HepG2 (cell line): Measurements from ENCODE around the gene ADGRG1. TPM values are rescaled to one million over a fixed set of nuclear protein-coding genes. Genes with fewer than 3 reads are reported as not detected.
A peak's percentile ranks its signal among the peaks of the same experiment; 100 is the strongest.

Source experiments
- ARNT ChIP-seq: fragments of 450-650 bp; IDR thresholded peaks from 2 replicates; pipeline ENCODE4 v1.6.1; 2017
- ETV5 ChIP-seq: IDR thresholded peaks from 2 replicates; pipeline ENCODE4 v1.6.1; 2018; ENCODE audit warnings: missing biosample characterization, missing genetic modification reagents, inconsistent platforms, borderline replicate concordance
- HNF4A ChIP-seq: sonication (generic); formaldehyde crosslinking; IDR thresholded peaks from 2 replicates; pipeline ENCODE4 v1.4.0; 2020; ENCODE audit warnings: missing genetic modification reagents
- HOXA3 ChIP-seq: sonication (generic); formaldehyde crosslinking; IDR thresholded peaks from 2 replicates; pipeline ENCODE4 v1.5.0; 2020; ENCODE audit warnings: missing genetic modification reagents
- HOXD1 ChIP-seq: sonication (generic); formaldehyde crosslinking; IDR thresholded peaks from 2 replicates; pipeline ENCODE4 v1.5.0; 2020; ENCODE audit warnings: missing genetic modification reagents
- MEIS2 ChIP-seq: sonication (generic); formaldehyde crosslinking; IDR thresholded peaks from 2 replicates; pipeline ENCODE4 v1.9.0; 2021; ENCODE audit warnings: mild to moderate bottlenecking, missing genetic modification reagents
- MIER2 ChIP-seq: IDR thresholded peaks from 2 replicates; pipeline ENCODE4 v1.6.1; 2016; ENCODE audit warnings: missing biosample characterization, missing genetic modification reagents
- MTA3 ChIP-seq: sonication (generic); formaldehyde crosslinking; IDR thresholded peaks from 2 replicates; pipeline ENCODE4 v1.4.0; 2020; ENCODE audit warnings: missing genetic modification reagents
- MZF1 ChIP-seq: sonication (generic); formaldehyde crosslinking; IDR thresholded peaks from 2 replicates; pipeline ENCODE4 v1.8.1; 2023; ENCODE audit warnings: mild to moderate bottlenecking, missing genetic modification reagents, borderline replicate concordance
- NCOA2 ChIP-seq: sonication (generic); formaldehyde crosslinking; IDR thresholded peaks from 2 replicates; pipeline ENCODE4 v1.8.0; 2022; ENCODE audit warnings: inconsistent platforms
- NONO ChIP-seq, 2 experiments: fragments of 450-650 bp in 1 of 2; sonication (generic) in 1 of 2; formaldehyde crosslinking in 1 of 2; IDR thresholded peaks in 1 of 2; conservative IDR thresholded peaks in 1 of 2; 2 replicates each; pipeline versions ENCODE4 v1.6.1 to v1.8.0; 2017 to 2022; ENCODE audit warnings: mild to moderate bottlenecking in 1 of 2, missing genetic modification reagents in 1 of 2, moderate library complexity in 1 of 2
- PCBP1 ChIP-seq: fragments of 200-400 bp; formaldehyde crosslinking; IDR thresholded peaks from 2 replicates; pipeline ENCODE4 v1.6.1; 2017; ENCODE audit warnings: mild to moderate bottlenecking, low read depth, low read length, borderline replicate concordance
- PHF20 ChIP-seq: sonication (generic); formaldehyde crosslinking; IDR thresholded peaks from 2 replicates; pipeline ENCODE4 v1.5.0; 2020; ENCODE audit warnings: mild to moderate bottlenecking, missing genetic modification reagents
- POLR2A ChIP-seq, 2 experiments: IDR thresholded peaks; 2 replicates each; pipeline ENCODE4 v1.6.1; 2011; ENCODE audit warnings: low read depth in 2 of 2, low read length in 2 of 2, mild to moderate bottlenecking in 1 of 2, moderate library complexity in 1 of 2; ENCODE audit not compliant: insufficient read depth in 1 of 2
- RXRA ChIP-seq: sonication (generic); formaldehyde crosslinking; IDR thresholded peaks from 2 replicates; pipeline ENCODE4 v1.5.1; 2020; ENCODE audit warnings: missing genetic modification reagents
- THAP11 ChIP-seq: IDR thresholded peaks from 2 replicates; pipeline ENCODE4 v1.6.1; 2016; ENCODE audit warnings: missing biosample characterization, missing genetic modification reagents
- ZFYVE20 ChIP-seq: sonication (generic); formaldehyde crosslinking; IDR thresholded peaks from 2 replicates; pipeline ENCODE4 v1.8.0; 2023; ENCODE audit warnings: low read depth, mild to moderate bottlenecking, moderate library complexity, missing genetic modification reagents, borderline replicate concordance
- ZNF205 ChIP-seq: IDR thresholded peaks from 2 replicates; pipeline ENCODE4 v1.6.1; 2018; ENCODE audit warnings: missing biosample characterization, missing genetic modification reagents
- ZNF292 ChIP-seq: sonication (generic); formaldehyde crosslinking; IDR thresholded peaks from 2 replicates; pipeline ENCODE4 v1.8.1; 2022; ENCODE audit warnings: mild to moderate bottlenecking, low read depth, missing genetic modification reagents, borderline replicate concordance
- ZNF446 ChIP-seq: sonication (generic); formaldehyde crosslinking; IDR thresholded peaks from 2 replicates; pipeline ENCODE4 v1.5.0; 2020; ENCODE audit warnings: mild to moderate bottlenecking, missing genetic modification reagents
- ZNF468 ChIP-seq: sonication (generic); formaldehyde crosslinking; IDR thresholded peaks from 2 replicates; pipeline ENCODE4 v1.8.0; 2022; ENCODE audit warnings: mild to moderate bottlenecking, moderate library complexity, missing genetic modification reagents
- ZNF577 ChIP-seq: sonication (generic); formaldehyde crosslinking; IDR thresholded peaks from 2 replicates; pipeline ENCODE4 v1.4.0; 2020; ENCODE audit warnings: mild to moderate bottlenecking, low read depth, missing genetic modification reagents, borderline replicate concordance
- ZNF768 ChIP-seq: sonication (generic); formaldehyde crosslinking; IDR thresholded peaks from 2 replicates; pipeline ENCODE4 v1.4.0; 2020; ENCODE audit warnings: missing genetic modification reagents
- polyA plus RNA-seq, 8 experiments: library from polyadenylated mRNA; depleted of rRNA in 3 of 8; stranded (reverse) in 7 of 8; unstranded in 1 of 8; fragments of >200 nt; fragmentation: Illumina TruSeq in 4 of 8; extraction: Trizol in 4 of 8; gene quantifications; 2 replicates each; pipeline versions ENCODE4 v1.2.1 to v1.2.3, GENCODE V29; 2011 to 2016; ENCODE audit warnings: low read depth in 4 of 8, missing spikeins in 1 of 8, mixed read lengths in 1 of 8; ENCODE audit not compliant: insufficient read depth in 1 of 8
- total RNA-seq, 5 experiments: library from RNA; depleted of rRNA; stranded (reverse); fragments of >200 nt; fragmentation: Illumina TruSeq; extraction: Trizol; gene quantifications; 2 replicates each; pipeline ENCODE4 v1.2.3, GENCODE V29; 2016; ENCODE audit warnings: low read depth in 1 of 5
- TF ChIP-seq, protein P1 (sequence below): sonication (generic); formaldehyde crosslinking; IDR thresholded peaks from 2 replicates; pipeline ENCODE4; 2020; ENCODE audit warnings: missing genetic modification reagents, mild to moderate bottlenecking, borderline replicate concordance
- TF ChIP-seq, protein P2 (sequence below): sonication (generic); formaldehyde crosslinking; IDR thresholded peaks from 2 replicates; pipeline ENCODE4 v1.4.0; 2020; ENCODE audit warnings: missing genetic modification reagents
- TF ChIP-seq, protein P3 (sequence below): sonication (generic); formaldehyde crosslinking; IDR thresholded peaks from 2 replicates; pipeline ENCODE4 v1.4.0; 2020; ENCODE audit warnings: missing genetic modification reagents
- TF ChIP-seq, protein P4 (sequence below): sonication (generic); formaldehyde crosslinking; IDR thresholded peaks from 2 replicates; pipeline ENCODE4 v1.4.0; 2020; ENCODE audit warnings: missing genetic modification reagents

ADGRG1 gene
- total and polyA plus RNA-seq, 2 of the 13 experiments (the other 11 are each of a cell fraction or from before 2014, with no cell fraction given) = 2.7 to 5.9 TPM

DNA sequence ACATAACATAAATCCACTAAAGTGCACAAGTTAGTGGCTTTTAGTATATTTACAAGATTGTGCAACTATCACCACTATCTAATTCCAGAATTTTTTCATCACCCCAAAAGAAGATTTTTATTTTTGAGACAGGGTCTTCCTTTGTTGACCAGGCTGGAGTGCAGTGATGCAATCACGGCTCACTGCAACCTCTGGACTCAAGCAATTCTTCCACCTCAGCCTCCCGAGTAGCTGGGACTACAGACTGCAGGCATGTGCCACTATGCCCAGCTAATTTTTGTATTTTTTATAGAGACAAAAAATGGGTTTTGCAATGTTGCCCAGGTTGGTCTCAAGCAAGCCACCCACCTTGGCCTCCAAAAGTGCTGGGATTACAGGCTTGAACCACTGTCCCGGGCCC is 81.2 kb downstream of the ADGRG1 start (continued):
- TF ChIP-seq NONO (IDR thresholded peaks at IDR 0.05) (no peak), NONO (CRISPR knock-in tag; conservative IDR thresholded peaks at IDR 0.05) (0 out of 2 replicates have a peak, but pooled peaks have one; percentile 25), ZFYVE20 (no peak), NCOA2 (CRISPR knock-in tag) (peak; percentile 71), ZNF205 (CRISPR knock-in tag) (no peak), POLR2A (IDR thresholded peaks at IDR 0.05; ENCODE audit: insufficient read depth in 1 of 2, low read depth in 2 of 2, low read length in 2 of 2) (no peak), ZNF292 (CRISPR knock-in tag) (peak; percentile 87), ZNF446 (no peak), MZF1 (CRISPR knock-in tag) (no peak), PHF20 (no peak), ZNF577 (no peak), ZNF768 (CRISPR knock-in tag) (no peak), ARNT (no peak), MTA3 (CRISPR knock-in tag) (no peak), RXRA (CRISPR knock-in tag) (no peak), HOXD1 (CRISPR knock-in tag) (no peak), MEIS2 (no peak), PCBP1 (no peak), ETV5 (CRISPR knock-in tag) (no peak; the same call in 1 of the 2 replicates), HNF4A (CRISPR knock-in tag) (peak; percentile 94), ZNF468 (no peak), HOXA3 (CRISPR knock-in tag) (peak; percentile 70; the same call in 1 of the 2 replicates), THAP11 (CRISPR knock-in tag) (peak; percentile 67), MIER2 (CRISPR knock-in tag) (no peak)
- TF ChIP-seq, protein P1, sequence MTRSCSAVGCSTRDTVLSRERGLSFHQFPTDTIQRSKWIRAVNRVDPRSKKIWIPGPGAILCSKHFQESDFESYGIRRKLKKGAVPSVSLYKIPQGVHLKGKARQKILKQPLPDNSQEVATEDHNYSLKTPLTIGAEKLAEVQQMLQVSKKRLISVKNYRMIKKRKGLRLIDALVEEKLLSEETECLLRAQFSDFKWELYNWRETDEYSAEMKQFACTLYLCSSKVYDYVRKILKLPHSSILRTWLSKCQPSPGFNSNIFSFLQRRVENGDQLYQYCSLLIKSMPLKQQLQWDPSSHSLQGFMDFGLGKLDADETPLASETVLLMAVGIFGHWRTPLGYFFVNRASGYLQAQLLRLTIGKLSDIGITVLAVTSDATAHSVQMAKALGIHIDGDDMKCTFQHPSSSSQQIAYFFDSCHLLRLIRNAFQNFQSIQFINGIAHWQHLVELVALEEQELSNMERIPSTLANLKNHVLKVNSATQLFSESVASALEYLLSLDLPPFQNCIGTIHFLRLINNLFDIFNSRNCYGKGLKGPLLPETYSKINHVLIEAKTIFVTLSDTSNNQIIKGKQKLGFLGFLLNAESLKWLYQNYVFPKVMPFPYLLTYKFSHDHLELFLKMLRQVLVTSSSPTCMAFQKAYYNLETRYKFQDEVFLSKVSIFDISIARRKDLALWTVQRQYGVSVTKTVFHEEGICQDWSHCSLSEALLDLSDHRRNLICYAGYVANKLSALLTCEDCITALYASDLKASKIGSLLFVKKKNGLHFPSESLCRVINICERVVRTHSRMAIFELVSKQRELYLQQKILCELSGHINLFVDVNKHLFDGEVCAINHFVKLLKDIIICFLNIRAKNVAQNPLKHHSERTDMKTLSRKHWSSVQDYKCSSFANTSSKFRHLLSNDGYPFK = no peak
- TF ChIP-seq, protein P2, sequence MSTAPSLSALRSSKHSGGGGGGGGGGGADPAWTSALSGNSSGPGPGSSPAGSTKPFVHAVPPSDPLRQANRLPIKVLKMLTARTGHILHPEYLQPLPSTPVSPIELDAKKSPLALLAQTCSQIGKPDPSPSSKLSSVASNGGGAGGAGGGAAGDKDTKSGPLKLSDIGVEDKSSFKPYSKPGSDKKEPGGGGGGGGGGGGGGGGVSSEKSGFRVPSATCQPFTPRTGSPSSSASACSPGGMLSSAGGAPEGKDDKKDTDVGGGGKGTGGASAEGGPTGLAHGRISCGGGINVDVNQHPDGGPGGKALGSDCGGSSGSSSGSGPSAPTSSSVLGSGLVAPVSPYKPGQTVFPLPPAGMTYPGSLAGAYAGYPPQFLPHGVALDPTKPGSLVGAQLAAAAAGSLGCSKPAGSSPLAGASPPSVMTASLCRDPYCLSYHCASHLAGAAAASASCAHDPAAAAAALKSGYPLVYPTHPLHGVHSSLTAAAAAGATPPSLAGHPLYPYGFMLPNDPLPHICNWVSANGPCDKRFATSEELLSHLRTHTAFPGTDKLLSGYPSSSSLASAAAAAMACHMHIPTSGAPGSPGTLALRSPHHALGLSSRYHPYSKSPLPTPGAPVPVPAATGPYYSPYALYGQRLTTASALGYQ = 0 out of 2 replicates have a peak, but pooled peaks have one; percentile 38
- TF ChIP-seq, protein P3, sequence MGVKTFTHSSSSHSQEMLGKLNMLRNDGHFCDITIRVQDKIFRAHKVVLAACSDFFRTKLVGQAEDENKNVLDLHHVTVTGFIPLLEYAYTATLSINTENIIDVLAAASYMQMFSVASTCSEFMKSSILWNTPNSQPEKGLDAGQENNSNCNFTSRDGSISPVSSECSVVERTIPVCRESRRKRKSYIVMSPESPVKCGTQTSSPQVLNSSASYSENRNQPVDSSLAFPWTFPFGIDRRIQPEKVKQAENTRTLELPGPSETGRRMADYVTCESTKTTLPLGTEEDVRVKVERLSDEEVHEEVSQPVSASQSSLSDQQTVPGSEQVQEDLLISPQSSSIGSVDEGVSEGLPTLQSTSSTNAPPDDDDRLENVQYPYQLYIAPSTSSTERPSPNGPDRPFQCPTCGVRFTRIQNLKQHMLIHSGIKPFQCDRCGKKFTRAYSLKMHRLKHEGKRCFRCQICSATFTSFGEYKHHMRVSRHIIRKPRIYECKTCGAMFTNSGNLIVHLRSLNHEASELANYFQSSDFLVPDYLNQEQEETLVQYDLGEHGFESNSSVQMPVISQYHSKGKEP (CRISPR knock-in tag) = no peak
- TF ChIP-seq, protein P4, sequence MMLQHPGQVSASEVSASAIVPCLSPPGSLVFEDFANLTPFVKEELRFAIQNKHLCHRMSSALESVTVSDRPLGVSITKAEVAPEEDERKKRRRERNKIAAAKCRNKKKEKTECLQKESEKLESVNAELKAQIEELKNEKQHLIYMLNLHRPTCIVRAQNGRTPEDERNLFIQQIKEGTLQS (CRISPR knock-in tag) = peak; percentile 96
